OCI-LY7 (cell line): Measurements from ENCODE around the gene KLHL8. TPM values are rescaled to one million over a fixed set of nuclear protein-coding genes. Genes with fewer than 3 reads are reported as not detected.
"Not testable (repeated sequence)": the region's sequence is repeated elsewhere in the genome, so short reads cannot be mapped to it uniquely, and the experiment has no call there.

Experiments
- BruUV-seq: library from RNA; stranded (reverse); fragments of 400-500 nt; replicated peaks from 2 replicates; lab custom pipeline; 2021; lab: Mats Ljungman, UMichigan
- CTCF ChIA-PET: fragments of 300-600 bp; sonication (Branson Sonifier 250); formaldehyde crosslinking; loops from one replicate; lab custom pipeline; 2022; ENCODE audit warnings: antibody characterized with exemption; ENCODE audit not compliant: unreplicated experiment; lab: Charles Lee
- POLR2A ChIA-PET: fragments of 300-600 bp; sonication (Branson Sonifier 250); formaldehyde crosslinking; loops from one replicate; lab custom pipeline; 2022; ENCODE audit warnings: antibody characterized with exemption; lab: Charles Lee
- DNase-seq: peaks from one replicate; pipeline ENCODE4 v3.0.0-alpha.2; 2015; ENCODE audit warnings: low spot score
- H2AFZ ChIP-seq: fragments of 200-600 bp; sonication (generic), shearing (Covaris generic); 2 replicates; pipeline ENCODE4 v1.6.1; 2014; ENCODE audit warnings: mild to moderate bottlenecking, antibody characterized with exemption, low read length, moderate library complexity
- H3K27ac ChIP-seq: fragments of 200-600 bp; sonication (generic); 2 replicates; pipeline ENCODE4 v1.5.1; 2014; ENCODE audit warnings: mixed run types, low read depth, mild to moderate bottlenecking, moderate library complexity, low read length, inconsistent platforms; ENCODE audit not compliant: poor library complexity, severe bottlenecking
- H3K36me3 ChIP-seq: fragments of 200-600 bp; sonication (generic); 2 replicates; pipeline ENCODE4 v1.6.1; 2014; ENCODE audit warnings: mild to moderate bottlenecking, antibody characterized with exemption, low read length, moderate library complexity, mixed read lengths; ENCODE audit not compliant: insufficient read depth
- H3K4me1 ChIP-seq: fragments of 200-600 bp; sonication (generic); 2 replicates; pipeline ENCODE4 v1.5.1; 2014; ENCODE audit warnings: mild to moderate bottlenecking, low read length; ENCODE audit not compliant: insufficient read depth, poor library complexity, severe bottlenecking
- H3K4me2 ChIP-seq: fragments of 200-600 bp; sonication (generic); 2 replicates; pipeline ENCODE4 v1.6.1; 2014; ENCODE audit warnings: mild to moderate bottlenecking, low read length
- H3K4me3 ChIP-seq: fragments of 200-600 bp; sonication (generic); 2 replicates; pipeline ENCODE4 v1.5.1; 2014; ENCODE audit warnings: mild to moderate bottlenecking, low read depth, low read length; ENCODE audit not compliant: poor library complexity, severe bottlenecking
- H3K79me2 ChIP-seq: fragments of 200-600 bp; sonication (generic); 2 replicates; pipeline ENCODE4 v1.6.1; 2016; ENCODE audit warnings: low read depth, mild to moderate bottlenecking, low read length, moderate library complexity, mixed read lengths; ENCODE audit not compliant: insufficient read depth
- H3K9me2 ChIP-seq: fragments of 200-600 bp; sonication (generic); 2 replicates; pipeline ENCODE4 v1.6.1; 2016; ENCODE audit warnings: mild to moderate bottlenecking, low read length, mixed read lengths; ENCODE audit not compliant: insufficient read depth
- H3K9me3 ChIP-seq: fragments of 200-600 bp; sonication (generic); 2 replicates; pipeline ENCODE4 v1.6.1; 2014; ENCODE audit warnings: mild to moderate bottlenecking, mixed run types, low read length, mixed read lengths
- H4K20me1 ChIP-seq: fragments of 200-600 bp; sonication (generic); 2 replicates; pipeline ENCODE4 v1.6.1; 2014; ENCODE audit warnings: mild to moderate bottlenecking, antibody characterized with exemption, low read length, moderate library complexity, mixed read lengths; ENCODE audit not compliant: insufficient read depth
- EZH2phosphoT487 ChIP-seq: fragments of 200-600 bp; sonication (generic); IDR thresholded peaks from 2 replicates; pipeline ENCODE4 v1.6.1; 2018; ENCODE audit warnings: low read depth, borderline replicate concordance, mild to moderate bottlenecking, mixed run types, antibody characterized with exemption, low read length, moderate library complexity, mixed read lengths
- intact Hi-C: fragments of 100-400 bp; cut with micrococcal nuclease; formaldehyde crosslinking; loops from one replicate; pipeline ENCODE4 v1.10.0; 2022; ENCODE audit not compliant: unreplicated experiment
- total RNA-seq, 2 experiments: library from RNA; depleted of rRNA in 1 of 2; stranded (reverse); fragments of >200 nt in 1 of 2; shearing (Covaris generic) in 1 of 2; gene quantifications; 2 replicates each; pipeline ENCODE4 v1.2.3, GENCODE V29; 2014 to 2022
- TF ChIP-seq, protein P1 (sequence below): fragments of 200-600 bp; sonication (generic); conservative IDR thresholded peaks from 2 replicates; pipeline ENCODE4 v1.5.1; 2014; ENCODE audit warnings: mild to moderate bottlenecking, antibody characterized with exemption, low read length, moderate library complexity, mixed read lengths

The KLHL8 gene
- total RNA-seq, 2 experiments from 2014 or later: 9.0 to 23.4 TPM

DNA sequence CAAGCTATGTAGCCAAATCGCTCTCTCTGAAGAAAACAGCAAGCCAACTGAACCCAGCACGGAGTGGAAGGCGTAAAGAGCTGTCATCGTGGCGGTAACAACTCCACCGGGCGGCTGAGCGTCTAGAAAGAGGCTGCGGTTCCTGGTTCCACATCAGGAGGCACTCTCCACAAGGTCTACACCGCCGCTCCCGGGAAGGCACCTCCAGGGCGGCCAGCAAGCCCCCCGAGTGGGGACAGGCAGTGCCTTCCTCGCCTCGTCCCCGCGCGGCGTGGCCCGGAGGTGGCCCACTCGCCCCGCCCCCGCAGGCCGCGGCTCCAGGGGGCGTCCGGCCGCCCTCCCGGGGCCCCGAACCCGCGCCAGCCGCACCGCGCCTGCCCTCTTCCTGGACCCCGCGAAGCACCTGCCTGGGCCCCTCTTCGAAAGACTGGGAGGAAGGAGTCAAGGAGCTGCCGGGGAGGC, 755 bp downstream of the KLHL8 start:
- Histone ChIP-seq H3K36me3 (no peaks in the 10 kb centered on the region), H3K27ac (peak overlapping the region; percentile 77), H4K20me1 (peaks cover 6% of the 10 kb centered on the region; the same call in 1 of the 2 replicates), H3K4me2 (peak overlapping the region; percentile 79), H3K4me3 (peak overlapping the region; percentile 95), H3K4me1 (peaks cover 26% of the 10 kb centered on the region), H3K9me2 (no peaks in the 10 kb centered on the region), H3K79me2 (peaks cover 40% of the 10 kb centered on the region), H2AFZ (peak overlapping the region; percentile 90), H3K9me3 (no peaks in the 10 kb centered on the region)
- intact Hi-C loops: loop anchor here (1.0 to 5.0 kb wide), 4 partner anchors 67 to 297 kb away; partner anchors contain the start of gene AFF1
- ChIA-PET POLR2A (interaction anchor here (0.6 to 1.8 kb wide), 7 partner anchors 18 to 1518 kb away, joined by 3 to 9 read pairs (median 3); partner anchors contain the start of gene HSD17B11), CTCF (interaction anchor here (0.8 to 1.4 kb wide), 4 partner anchors 10 to 69 kb away, joined by 3 to 4 read pairs (median 4); no protein-coding TSS in a partner anchor)
- no peak for TF ChIP-seq EZH2phosphoT487
- TF ChIP-seq, protein P1, sequence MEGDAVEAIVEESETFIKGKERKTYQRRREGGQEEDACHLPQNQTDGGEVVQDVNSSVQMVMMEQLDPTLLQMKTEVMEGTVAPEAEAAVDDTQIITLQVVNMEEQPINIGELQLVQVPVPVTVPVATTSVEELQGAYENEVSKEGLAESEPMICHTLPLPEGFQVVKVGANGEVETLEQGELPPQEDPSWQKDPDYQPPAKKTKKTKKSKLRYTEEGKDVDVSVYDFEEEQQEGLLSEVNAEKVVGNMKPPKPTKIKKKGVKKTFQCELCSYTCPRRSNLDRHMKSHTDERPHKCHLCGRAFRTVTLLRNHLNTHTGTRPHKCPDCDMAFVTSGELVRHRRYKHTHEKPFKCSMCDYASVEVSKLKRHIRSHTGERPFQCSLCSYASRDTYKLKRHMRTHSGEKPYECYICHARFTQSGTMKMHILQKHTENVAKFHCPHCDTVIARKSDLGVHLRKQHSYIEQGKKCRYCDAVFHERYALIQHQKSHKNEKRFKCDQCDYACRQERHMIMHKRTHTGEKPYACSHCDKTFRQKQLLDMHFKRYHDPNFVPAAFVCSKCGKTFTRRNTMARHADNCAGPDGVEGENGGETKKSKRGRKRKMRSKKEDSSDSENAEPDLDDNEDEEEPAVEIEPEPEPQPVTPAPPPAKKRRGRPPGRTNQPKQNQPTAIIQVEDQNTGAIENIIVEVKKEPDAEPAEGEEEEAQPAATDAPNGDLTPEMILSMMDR: peak; percentile 60; the same call in 1 of the 2 replicates
- peak; percentile 52 for DNase-seq
- no TSS peak for BruUV-seq

DNA sequence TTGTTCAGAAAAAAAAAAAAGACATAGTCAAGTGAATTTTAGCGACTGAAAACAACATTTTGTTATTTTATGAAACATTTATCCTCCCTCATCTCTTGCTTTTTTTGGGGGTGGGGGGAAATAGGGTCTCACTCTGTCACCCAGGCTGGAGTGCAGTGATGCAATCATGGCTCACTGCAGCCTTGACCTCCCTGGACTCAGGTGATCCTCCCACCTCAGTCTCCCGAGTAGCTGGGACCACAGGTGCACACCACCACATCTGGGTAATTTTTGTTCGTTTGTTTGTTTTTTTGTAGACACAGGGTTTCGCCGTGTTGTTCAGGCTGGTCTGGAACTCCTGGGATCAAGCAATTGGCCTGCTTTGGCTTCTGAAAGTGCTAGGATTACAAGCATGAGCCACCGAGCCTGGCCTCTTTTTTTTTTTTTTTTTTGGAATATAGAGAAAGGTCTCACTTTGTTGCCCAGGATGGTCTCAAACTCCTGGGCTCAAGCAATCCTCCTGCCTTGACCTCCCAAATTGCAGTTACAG, 3.1 kb downstream of the KLHL8 start:
- POLR2A ChIA-PET: interaction anchor here (0.6 to 1.4 kb wide), 7 partner anchors 9 to 721 kb away, joined by 3 to 6 read pairs (median 3); no protein-coding TSS in a partner anchor
- not testable (repeated sequence) for H3K4me2 ChIP-seq

DNA sequence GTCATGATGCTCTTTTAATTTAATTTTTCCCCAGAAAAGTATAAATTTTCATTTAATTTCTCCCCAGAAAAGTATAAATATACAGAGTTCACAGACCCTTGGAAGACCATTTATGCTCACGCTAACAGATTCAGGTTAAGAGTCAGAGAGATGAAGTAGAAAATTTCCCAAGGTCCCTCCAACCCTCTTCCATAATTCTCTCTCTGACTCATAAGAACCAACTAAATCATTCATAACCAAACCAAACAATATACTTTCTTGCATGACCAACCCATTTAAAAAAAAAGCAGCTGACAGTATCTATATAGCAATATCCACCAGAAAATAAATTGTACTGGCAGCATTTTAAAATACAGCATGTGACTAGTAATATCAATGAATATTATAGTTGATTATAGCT, 3.9 kb downstream of the KLHL8 start:
- no peaks in the 10 kb centered on the region for H3K36me3 ChIP-seq
- no peaks in the 10 kb centered on the region for H3K9me3 ChIP-seq
- ChIA-PET CTCF (no interaction called here), POLR2A (interaction anchor here (0.6 to 1.4 kb wide), 5 partner anchors 10 to 721 kb away, joined by 3 to 6 read pairs (median 3); no protein-coding TSS in a partner anchor)
- no peak for DNase-seq
- no peak overlapping the region for H2AFZ ChIP-seq
- TF ChIP-seq EZH2phosphoT487: no peak
- TF ChIP-seq, protein P1: no peak
- no peaks in the 10 kb centered on the region for H3K9me2 ChIP-seq
- no TSS peak for BruUV-seq
- H3K4me3 ChIP-seq: no peak overlapping the region
- H4K20me1 ChIP-seq: peaks cover 19% of the 10 kb centered on the region; the same call in 1 of the 2 replicates
- H3K4me2 ChIP-seq: no peak overlapping the region
- intact Hi-C loops: no loop called here
- H3K79me2 ChIP-seq: peaks cover 47% of the 10 kb centered on the region
- H3K4me1 ChIP-seq: peaks cover 26% of the 10 kb centered on the region
- no peak overlapping the region for H3K27ac ChIP-seq

More for the DNA sequence above, 3.1 kb downstream of the KLHL8 start:
- H3K27ac ChIP-seq, H3K4me3 ChIP-seq, H3K9me2 ChIP-seq, intact Hi-C loops, H3K9me3 ChIP-seq, H3K36me3 ChIP-seq, CTCF ChIA-PET, DNase-seq, BruUV-seq, H2AFZ ChIP-seq: not testable (repeated sequence)
- Histone ChIP-seq H3K79me2 (peaks cover 40% of the 10 kb centered on the region), H4K20me1 (peaks cover 15% of the 10 kb centered on the region; the same call in 1 of the 2 replicates), H3K4me1 (peaks cover 26% of the 10 kb centered on the region)
